K562 (cell line): ENCODE data around the gene PPM1N. TPM values are rescaled to one million over a fixed set of nuclear protein-coding genes. Genes with fewer than 3 reads are reported as not detected.

Experiments used
- CHD1 ChIP-seq: fragments of 200-600 bp; sonication (generic); IDR thresholded peaks from one replicate; pipeline ENCODE4 v1.6.1; 2012; ENCODE audit warnings: mild to moderate bottlenecking, moderate library complexity, low read length, inconsistent platforms
- HDAC1 ChIP-seq, 2 experiments: fragments of 450-650 bp; IDR thresholded peaks; 2 replicates each; pipeline ENCODE4 v1.6.1; 2016 to 2017; ENCODE audit warnings: inconsistent platforms in 1 of 2, mild to moderate bottlenecking in 1 of 2, moderate library complexity in 1 of 2
- HDAC2 ChIP-seq: fragments of 450-650 bp; IDR thresholded peaks from 2 replicates; pipeline ENCODE4 v1.6.1; 2016; ENCODE audit warnings: mild to moderate bottlenecking
- KLF1 ChIP-seq: fragments of 450-650 bp; IDR thresholded peaks from 2 replicates; pipeline ENCODE4 v1.6.1; 2016; ENCODE audit warnings: missing genetic modification characterization, missing compliant biosample characterization
- KLF10 ChIP-seq: fragments of 250-450 bp; sonication (Bioruptor Pico); IDR thresholded peaks from 2 replicates; pipeline ENCODE4 v1.6.1; 2021; ENCODE audit warnings: matching md5 sums
- MCM3 ChIP-seq: fragments of 450-650 bp; IDR thresholded peaks from 2 replicates; pipeline ENCODE4 v1.6.1; 2016
- NONO ChIP-seq, 2 experiments: fragments of 200-400 bp in 1 of 2; fragments of 450-650 bp in 1 of 2; formaldehyde crosslinking in 1 of 2; IDR thresholded peaks; 2 replicates each; pipeline ENCODE4 v1.6.1; 2017; ENCODE audit warnings: low read depth in 2 of 2, mild to moderate bottlenecking in 2 of 2, moderate library complexity in 2 of 2, low read length in 1 of 2
- NR1H2 ChIP-seq: sonication (generic); formaldehyde crosslinking; IDR thresholded peaks from 2 replicates; pipeline ENCODE4 v1.4.0; 2020; ENCODE audit warnings: mild to moderate bottlenecking, missing genetic modification reagents
- RCOR1 ChIP-seq, 2 experiments: IDR thresholded peaks; 2 replicates each; pipeline ENCODE4 v1.6.1; 2012; ENCODE audit warnings: low read depth in 2 of 2, low read length in 2 of 2, borderline replicate concordance in 1 of 2, improper control_type of control experiment in 1 of 2
- SRSF3 ChIP-seq: fragments of 200-400 bp; formaldehyde crosslinking; IDR thresholded peaks from 2 replicates; pipeline ENCODE4 v1.6.1; 2016; ENCODE audit warnings: mild to moderate bottlenecking, low read length, moderate library complexity; ENCODE audit not compliant: insufficient read depth
- SUPT5H ChIP-seq: fragments of 450-650 bp; IDR thresholded peaks from 2 replicates; pipeline ENCODE4 v1.6.1; 2016
- ZFP30 ChIP-seq: fragments of 250-450 bp; sonication (Bioruptor Pico); IDR thresholded peaks from 2 replicates; pipeline ENCODE4 v1.8.0; 2022; ENCODE audit warnings: moderate library complexity, mild to moderate bottlenecking, inconsistent platforms, borderline replicate concordance
- polyA plus RNA-seq, 8 experiments: library from polyadenylated mRNA; depleted of rRNA in 4 of 8; stranded (reverse) in 5 of 8; unstranded in 3 of 8; fragments of >200 nt; fragmentation: Nextera tagmentation in 2 of 8; fragmentation: Illumina TruSeq in 1 of 8; extraction: Ambion mirVana in 2 of 8; extraction: Trizol in 1 of 8; gene quantifications; 2 replicates each; pipeline versions ENCODE4 v1.2.1 to v1.2.3, GENCODE V29; 2011 to 2014; ENCODE audit warnings: inconsistent platforms in 1 of 8, missing spikeins in 1 of 8
- total RNA-seq, 7 experiments: library from RNA; depleted of rRNA in 6 of 7; stranded (reverse); fragments of >200 nt in 6 of 7; fragmentation: Illumina TruSeq in 2 of 7; extraction: Trizol in 2 of 7; gene quantifications; 2 replicates each; pipeline versions ENCODE4 v1.2.1 to v1.2.3, GENCODE V29; 2011 to 2021; ENCODE audit warnings: low replicate concordance in 1 of 7
- TF ChIP-seq, protein P1 (sequence below): fragments of 450-650 bp; IDR thresholded peaks from 2 replicates; pipeline ENCODE4 v1.6.1; 2016; ENCODE audit warnings: low read depth, mild to moderate bottlenecking, moderate library complexity
- TF ChIP-seq, protein P2 (sequence below): fragments of 450-650 bp; IDR thresholded peaks from 2 replicates; pipeline ENCODE4 v1.6.1; 2018; ENCODE audit warnings: mild to moderate bottlenecking, low read depth; ENCODE audit not compliant: partially characterized antibody
- TF ChIP-seq, protein P3 (sequence below): sonication (generic); formaldehyde crosslinking; IDR thresholded peaks from 2 replicates; pipeline ENCODE4 v1.8.0; 2023; ENCODE audit warnings: mild to moderate bottlenecking, missing genetic modification reagents
- TF ChIP-seq, protein P4 (sequence below): fragments of 450-650 bp; formaldehyde crosslinking; conservative IDR thresholded peaks from 2 replicates; pipeline ENCODE4 v1.4.0; 2022; ENCODE audit warnings: mild to moderate bottlenecking, missing genetic modification characterization

Gene PPM1N
- total and polyA plus RNA-seq, 9 of the 15 experiments (the other 6 are each of a cell fraction or from before 2014, with no cell fraction given): 4.5 to 15.6 (median 8.7) TPM

DNA sequence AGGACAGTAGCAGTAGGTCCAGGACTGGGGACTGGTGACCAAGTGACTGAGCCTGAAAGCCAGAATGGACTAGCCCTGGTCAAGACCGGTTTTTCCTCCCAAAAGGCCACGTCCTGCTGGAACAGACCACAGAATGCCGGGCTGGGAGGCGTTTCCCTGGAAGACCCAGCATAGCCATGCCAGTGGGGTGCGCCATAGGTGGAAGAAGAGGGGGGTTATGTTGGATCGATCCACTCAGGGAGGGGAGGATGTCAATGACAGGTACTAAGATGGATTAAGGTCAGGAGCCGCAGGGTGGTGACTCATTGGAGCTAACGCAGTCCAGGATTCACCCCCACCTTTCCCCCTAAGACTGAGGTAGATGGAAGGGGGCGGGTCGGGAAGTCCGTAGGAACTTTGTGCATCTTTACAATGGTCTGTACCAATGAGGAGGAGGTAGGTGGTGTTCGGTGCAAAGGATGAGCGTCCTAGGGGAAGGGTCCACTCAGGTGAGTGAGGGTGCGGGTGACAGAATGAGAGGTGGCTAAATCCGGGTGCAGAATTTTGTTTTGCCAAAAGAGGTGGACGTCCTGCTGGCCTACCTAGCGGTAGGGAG lies 30.0 kb downstream of the PPM1N start (continued):
- 0 out of 4 replicates have a peak, but pooled peaks of 1 of the 2 experiments have one; percentile 10 for TF ChIP-seq NONO (IDR thresholded peaks at IDR 0.05; ENCODE audit: low read depth in 2 of 2, low read length in 1 of 2)
- no peak for TF ChIP-seq MCM3
- peak; percentile 86 for TF ChIP-seq SUPT5H
- TF ChIP-seq ZFP30 (CRISPR knock-in tag): no peak
- no peak for TF ChIP-seq HDAC2
- TF ChIP-seq HDAC1 (IDR thresholded peaks at IDR 0.05): no peak
- no peak for TF ChIP-seq KLF1 (tag)
- TF ChIP-seq, protein P1, sequence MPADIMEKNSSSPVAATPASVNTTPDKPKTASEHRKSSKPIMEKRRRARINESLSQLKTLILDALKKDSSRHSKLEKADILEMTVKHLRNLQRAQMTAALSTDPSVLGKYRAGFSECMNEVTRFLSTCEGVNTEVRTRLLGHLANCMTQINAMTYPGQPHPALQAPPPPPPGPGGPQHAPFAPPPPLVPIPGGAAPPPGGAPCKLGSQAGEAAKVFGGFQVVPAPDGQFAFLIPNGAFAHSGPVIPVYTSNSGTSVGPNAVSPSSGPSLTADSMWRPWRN: no peak
- TF ChIP-seq NR1H2 (CRISPR knock-in tag): no peak
- TF ChIP-seq, protein P2, sequence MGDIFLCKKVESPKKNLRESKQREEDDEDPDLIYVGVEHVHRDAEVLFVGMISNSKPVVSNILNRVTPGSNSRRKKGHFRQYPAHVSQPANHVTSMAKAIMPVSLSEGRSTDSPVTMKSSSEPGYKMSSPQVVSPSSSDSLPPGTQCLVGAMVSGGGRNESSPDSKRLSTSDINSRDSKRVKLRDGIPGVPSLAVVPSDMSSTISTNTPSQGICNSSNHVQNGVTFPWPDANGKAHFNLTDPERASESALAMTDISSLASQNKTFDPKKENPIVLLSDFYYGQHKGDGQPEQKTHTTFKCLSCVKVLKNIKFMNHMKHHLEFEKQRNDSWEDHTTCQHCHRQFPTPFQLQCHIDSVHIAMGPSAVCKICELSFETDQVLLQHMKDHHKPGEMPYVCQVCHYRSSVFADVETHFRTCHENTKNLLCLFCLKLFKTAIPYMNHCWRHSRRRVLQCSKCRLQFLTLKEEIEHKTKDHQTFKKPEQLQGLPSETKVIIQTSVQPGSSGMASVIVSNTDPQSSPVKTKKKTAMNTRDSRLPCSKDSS: no peak
- TF ChIP-seq RCOR1 (IDR thresholded peaks at IDR 0.05; ENCODE audit: borderline replicate concordance in 1 of 2, low read depth in 2 of 2, low read length in 2 of 2): no peak
- no peak for TF ChIP-seq KLF10 (CRISPR knock-in tag)
- TF ChIP-seq, protein P3, sequence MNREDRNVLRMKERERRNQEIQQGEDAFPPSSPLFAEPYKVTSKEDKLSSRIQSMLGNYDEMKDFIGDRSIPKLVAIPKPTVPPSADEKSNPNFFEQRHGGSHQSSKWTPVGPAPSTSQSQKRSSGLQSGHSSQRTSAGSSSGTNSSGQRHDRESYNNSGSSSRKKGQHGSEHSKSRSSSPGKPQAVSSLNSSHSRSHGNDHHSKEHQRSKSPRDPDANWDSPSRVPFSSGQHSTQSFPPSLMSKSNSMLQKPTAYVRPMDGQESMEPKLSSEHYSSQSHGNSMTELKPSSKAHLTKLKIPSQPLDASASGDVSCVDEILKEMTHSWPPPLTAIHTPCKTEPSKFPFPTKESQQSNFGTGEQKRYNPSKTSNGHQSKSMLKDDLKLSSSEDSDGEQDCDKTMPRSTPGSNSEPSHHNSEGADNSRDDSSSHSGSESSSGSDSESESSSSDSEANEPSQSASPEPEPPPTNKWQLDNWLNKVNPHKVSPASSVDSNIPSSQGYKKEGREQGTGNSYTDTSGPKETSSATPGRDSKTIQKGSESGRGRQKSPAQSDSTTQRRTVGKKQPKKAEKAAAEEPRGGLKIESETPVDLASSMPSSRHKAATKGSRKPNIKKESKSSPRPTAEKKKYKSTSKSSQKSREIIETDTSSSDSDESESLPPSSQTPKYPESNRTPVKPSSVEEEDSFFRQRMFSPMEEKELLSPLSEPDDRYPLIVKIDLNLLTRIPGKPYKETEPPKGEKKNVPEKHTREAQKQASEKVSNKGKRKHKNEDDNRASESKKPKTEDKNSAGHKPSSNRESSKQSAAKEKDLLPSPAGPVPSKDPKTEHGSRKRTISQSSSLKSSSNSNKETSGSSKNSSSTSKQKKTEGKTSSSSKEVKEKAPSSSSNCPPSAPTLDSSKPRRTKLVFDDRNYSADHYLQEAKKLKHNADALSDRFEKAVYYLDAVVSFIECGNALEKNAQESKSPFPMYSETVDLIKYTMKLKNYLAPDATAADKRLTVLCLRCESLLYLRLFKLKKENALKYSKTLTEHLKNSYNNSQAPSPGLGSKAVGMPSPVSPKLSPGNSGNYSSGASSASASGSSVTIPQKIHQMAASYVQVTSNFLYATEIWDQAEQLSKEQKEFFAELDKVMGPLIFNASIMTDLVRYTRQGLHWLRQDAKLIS: no peak
- TF ChIP-seq SRSF3: no peak
- TF ChIP-seq CHD1: no peak
- TF ChIP-seq, protein P4, sequence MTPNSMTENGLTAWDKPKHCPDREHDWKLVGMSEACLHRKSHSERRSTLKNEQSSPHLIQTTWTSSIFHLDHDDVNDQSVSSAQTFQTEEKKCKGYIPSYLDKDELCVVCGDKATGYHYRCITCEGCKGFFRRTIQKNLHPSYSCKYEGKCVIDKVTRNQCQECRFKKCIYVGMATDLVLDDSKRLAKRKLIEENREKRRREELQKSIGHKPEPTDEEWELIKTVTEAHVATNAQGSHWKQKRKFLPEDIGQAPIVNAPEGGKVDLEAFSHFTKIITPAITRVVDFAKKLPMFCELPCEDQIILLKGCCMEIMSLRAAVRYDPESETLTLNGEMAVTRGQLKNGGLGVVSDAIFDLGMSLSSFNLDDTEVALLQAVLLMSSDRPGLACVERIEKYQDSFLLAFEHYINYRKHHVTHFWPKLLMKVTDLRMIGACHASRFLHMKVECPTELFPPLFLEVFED (CRISPR knock-in tag): peak; percentile 93
